HG03045 (cell line): ENCODE results near the gene GIMAP8.

ENCODE experiments used
- ATAC-seq: cut with Tn5 transposase; IDR thresholded peaks from one replicate; pipeline ENCODE4 v1.9.1; 2021; ENCODE audit warnings: mild to moderate bottlenecking, moderate library complexity; ENCODE audit not compliant: unreplicated experiment

Gene GIMAP8

GRCh38 chr7:150410680-150411346, 39.6 kb upstream of the GIMAP8 start:
- no peak for ATAC-seq

- ATAC-seq = no peak
These were observed 38.8 kb upstream of the GIMAP8 start for GRCh38 chr7:150411606-150412005.

- ATAC-seq = no peak
These were observed 38.4 kb upstream of the GIMAP8 start for GRCh38 chr7:150412016-150412415.

GRCh38 chr7:150412518-150413488, 37.6 kb upstream of the GIMAP8 start:
- no peak for ATAC-seq

- no peak for ATAC-seq
These were observed 36.8 kb upstream of the GIMAP8 start for GRCh38 chr7:150413640-150414081.

- ATAC-seq = no peak
These were observed 35.0 kb upstream of the GIMAP8 start for GRCh38 chr7:150415161-150416153.

GRCh38 chr7:150417239-150417638, 33.2 kb upstream of the GIMAP8 start:
- no peak for ATAC-seq

GRCh38 chr7:150417863-150418262, 32.6 kb upstream of the GIMAP8 start:
- ATAC-seq = no peak

- ATAC-seq = no peak
These were observed 30.2 kb upstream of the GIMAP8 start for GRCh38 chr7:150420242-150420641.

- ATAC-seq = peak; percentile 91
These were observed 29.3 kb upstream of the GIMAP8 start for GRCh38 chr7:150420987-150421674.

GRCh38 chr7:150421831-150422230, 28.6 kb upstream of the GIMAP8 start:
- no peak for ATAC-seq

- no peak for ATAC-seq
These were observed 24.8 kb upstream of the GIMAP8 start for GRCh38 chr7:150425670-150426069.

- ATAC-seq = no peak
These were observed 21.6 kb upstream of the GIMAP8 start for GRCh38 chr7:150428671-150429451.

- no peak for ATAC-seq
These were observed 20.7 kb upstream of the GIMAP8 start for GRCh38 chr7:150429699-150430098.

GRCh38 chr7:150430465-150431085, 19.9 kb upstream of the GIMAP8 start:
- no peak for ATAC-seq

- ATAC-seq = no peak
These were observed 18.4 kb upstream of the GIMAP8 start for GRCh38 chr7:150431839-150432658.

GRCh38 chr7:150432915-150433892, 17.2 kb upstream of the GIMAP8 start:
- no peak for ATAC-seq
